Umbilical cord (tissue), 2 donors: Measurements from ENCODE around the gene MED17. TPM values are rescaled to one million over a fixed set of nuclear protein-coding genes. Genes with fewer than 3 reads are reported as not detected.
A peak's percentile ranks its signal among the peaks of the same experiment; 100 is the strongest.

Source experiments
- DNase-seq: peaks from one replicate; pipeline ENCODE4 v3.0.0-alpha.2; 2015; ENCODE audit warnings: low spot score
- total RNA-seq: library from RNA; depleted of rRNA; stranded (reverse); fragments of >200 nt; gene quantifications from one replicate; pipeline ENCODE4 v1.2.3, GENCODE V29; 2014; ENCODE audit warnings: low replicate concordance; ENCODE audit not compliant: insufficient read depth

The MED17 gene, protein sequence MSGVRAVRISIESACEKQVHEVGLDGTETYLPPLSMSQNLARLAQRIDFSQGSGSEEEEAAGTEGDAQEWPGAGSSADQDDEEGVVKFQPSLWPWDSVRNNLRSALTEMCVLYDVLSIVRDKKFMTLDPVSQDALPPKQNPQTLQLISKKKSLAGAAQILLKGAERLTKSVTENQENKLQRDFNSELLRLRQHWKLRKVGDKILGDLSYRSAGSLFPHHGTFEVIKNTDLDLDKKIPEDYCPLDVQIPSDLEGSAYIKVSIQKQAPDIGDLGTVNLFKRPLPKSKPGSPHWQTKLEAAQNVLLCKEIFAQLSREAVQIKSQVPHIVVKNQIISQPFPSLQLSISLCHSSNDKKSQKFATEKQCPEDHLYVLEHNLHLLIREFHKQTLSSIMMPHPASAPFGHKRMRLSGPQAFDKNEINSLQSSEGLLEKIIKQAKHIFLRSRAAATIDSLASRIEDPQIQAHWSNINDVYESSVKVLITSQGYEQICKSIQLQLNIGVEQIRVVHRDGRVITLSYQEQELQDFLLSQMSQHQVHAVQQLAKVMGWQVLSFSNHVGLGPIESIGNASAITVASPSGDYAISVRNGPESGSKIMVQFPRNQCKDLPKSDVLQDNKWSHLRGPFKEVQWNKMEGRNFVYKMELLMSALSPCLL
- total RNA-seq: 37.3 TPM

DNA sequence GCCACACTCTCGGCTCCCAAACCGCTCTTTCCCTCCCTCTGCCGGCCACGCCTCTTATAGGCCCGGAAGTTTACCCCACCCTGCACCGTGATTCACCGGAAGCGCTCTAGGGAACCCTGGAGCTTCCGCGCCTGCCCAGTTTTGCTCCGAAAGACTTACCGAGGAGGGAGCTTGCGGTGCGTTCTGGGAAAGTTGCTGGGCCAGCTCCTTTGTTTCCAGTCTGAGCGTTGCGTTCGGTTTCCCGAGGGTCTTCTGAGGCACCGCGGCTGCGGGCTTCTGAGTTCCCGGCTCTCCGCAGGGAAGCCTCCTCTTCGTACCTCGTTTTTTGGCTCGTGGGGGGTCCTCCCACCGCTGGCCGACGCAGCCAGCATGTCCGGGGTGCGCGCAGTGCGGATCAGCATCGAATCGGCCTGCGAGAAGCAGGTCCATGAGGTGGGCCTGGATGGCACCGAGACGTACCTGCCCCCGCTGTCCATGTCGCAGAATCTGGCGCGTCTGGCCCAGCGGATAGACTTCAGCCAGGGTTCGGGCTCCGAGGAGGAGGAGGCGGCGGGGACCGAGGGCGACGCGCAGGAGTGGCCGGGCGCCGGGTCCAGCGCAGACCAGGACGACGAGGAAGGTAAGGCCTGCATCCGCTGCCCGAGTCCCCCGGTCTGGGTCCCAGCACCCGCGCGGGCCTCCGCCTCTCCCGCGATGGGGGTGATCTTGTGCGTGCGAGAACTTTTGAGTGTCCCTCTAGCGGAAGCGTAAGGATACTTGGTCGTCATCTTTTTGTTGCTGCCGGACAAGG is at the start of gene MED17:
MED17 (plus strand) TSS at position 138 of the 790 bp plus-strand sequence; CDS start at position 370, 232 bp downstream.
- DNase-seq: peak; percentile 97

GRCh38 chr11:93734427-93735222 is 49.5 kb upstream of the MED17 start:
- no peak for DNase-seq

DNA sequence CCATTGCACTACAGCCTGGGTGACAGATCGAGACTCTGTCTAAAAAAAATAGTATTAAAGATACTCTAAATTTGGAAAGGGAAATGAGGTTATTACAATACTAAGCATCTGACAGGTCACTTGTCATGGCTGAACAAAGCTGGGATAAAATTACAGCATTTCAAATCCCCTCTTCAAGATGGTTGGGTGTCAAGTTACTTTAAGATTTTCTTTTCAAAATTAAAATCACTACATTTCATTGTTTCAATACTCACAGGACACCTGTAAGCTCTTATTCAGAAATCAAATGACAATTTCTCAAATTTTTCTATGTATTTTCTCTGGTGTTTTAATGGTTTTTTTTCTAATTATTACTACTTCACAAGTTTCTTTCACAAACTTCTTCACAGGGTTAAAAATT is 48.5 kb upstream of the MED17 start:
- DNase-seq: no peak

GRCh38 chr11:93736129-93736528 is 48.0 kb upstream of the MED17 start:
- DNase-seq: no peak

DNA sequence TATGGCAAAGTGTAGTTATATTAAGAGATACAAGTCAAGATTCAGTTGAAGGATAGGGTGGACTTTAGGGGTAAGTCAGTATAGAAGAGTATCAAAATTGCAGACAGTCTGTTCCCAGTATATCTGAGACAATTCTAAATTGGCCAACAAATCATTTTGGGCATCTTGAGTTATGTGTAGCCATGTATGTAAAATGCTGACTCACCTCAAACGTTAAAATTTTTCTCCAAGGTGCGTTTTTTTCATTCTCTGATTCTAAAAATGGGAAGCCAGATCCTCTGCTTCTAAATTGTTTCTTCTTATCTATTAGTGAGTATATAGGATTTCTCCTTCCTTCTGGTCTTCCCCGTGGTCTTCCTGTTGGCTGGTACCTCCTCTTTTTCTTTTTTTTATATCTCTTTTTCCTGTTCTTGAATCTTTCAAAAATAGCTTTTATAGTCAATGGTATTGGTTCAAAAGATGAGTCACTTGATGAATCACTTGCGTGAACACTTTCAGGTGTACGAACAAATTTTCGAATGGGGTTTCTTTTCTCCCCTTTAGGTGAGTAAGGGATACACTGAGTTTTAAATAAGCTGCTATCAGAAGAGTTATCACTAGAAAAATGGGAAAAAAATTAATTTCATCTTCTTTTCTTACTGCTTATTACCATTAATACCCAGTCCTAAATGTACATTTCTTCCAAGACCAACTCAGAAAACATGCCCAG is 46.0 kb upstream of the MED17 start:
- no peak for DNase-seq

DNA sequence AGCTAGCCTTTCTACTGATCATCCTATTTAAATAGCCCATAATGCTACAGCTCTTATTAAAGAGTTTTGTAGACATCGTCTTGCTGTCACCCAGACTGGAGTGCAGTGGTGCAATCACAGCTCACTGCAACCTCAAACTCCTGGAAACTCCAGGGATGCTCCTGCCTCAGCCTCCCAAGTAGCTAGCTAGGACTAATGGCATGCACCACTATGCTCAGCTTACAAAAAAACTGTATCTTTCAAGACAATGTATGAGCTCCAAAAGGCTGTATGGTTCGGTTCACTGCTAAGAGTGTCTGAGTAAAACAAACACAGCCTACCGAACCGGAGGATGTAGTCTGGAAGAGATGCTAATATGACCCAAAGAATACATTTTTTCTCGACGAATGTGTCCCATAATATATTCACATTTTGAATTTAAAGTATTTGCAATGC is 45.4 kb upstream of the MED17 start:
- no peak for DNase-seq

- peak; percentile 43 for DNase-seq
Measured at GRCh38 chr11:93740031-93740729, 43.9 kb upstream of the MED17 start.

DNA sequence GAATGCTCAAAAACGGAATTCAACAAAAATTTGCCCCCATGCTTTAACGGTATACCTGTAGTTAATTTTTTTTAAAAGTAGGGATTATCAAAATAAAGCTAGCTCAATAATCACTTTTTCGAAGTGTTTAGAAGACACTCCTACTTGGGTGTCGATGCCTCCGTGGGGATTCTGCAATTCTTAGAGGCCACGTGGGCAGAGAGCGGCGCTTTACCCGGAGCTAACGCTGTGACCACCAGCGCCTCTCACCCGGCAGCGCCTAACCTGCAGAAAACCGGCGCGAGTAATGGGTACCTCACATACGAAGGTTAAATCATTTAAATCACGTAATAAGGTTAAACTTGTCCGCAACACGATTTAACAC is 43.4 kb upstream of the MED17 start:
- DNase-seq: peak; percentile 73

DNA sequence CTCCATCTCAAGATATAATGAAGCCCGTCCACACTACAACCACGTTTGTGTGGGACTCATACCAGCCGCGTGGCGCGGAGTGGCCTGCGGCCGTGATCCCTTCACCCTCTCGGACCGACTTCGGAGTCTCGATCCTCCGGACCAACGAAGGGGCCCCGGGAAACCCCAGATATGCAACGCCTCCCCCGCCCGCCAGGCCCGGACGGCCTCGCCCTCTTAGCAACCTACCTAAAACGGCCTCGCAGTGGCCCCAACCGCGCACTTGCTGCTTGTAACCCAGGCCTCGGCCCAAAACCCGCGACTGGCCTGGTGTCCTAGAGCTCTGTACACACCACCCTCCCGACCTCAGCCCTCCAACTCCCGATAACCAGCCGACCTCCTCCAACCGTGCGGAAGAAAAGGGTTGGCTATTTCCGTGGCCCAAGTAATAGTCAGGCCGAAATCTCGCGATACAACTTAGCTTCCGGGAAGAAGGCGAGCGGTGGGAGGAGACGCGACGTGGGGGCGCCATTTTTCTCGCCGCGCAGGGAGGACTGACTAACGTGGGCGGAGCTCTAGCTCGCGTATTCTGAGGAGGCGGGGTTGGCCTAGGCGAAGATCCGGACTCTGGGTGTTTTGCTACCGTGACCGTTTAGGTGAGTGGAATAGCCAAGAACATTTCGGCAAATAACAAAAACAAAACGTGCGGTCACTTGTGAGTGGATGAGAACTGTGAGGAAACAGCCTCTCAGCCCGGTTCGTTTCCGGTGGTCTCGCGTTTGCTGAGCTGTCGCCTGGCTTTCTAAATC is 42.8 kb upstream of the MED17 start, which contains the start of the genes C11orf54 and TAF1D:
C11orf54 (plus strand) TSS at position 579 of the 788 bp plus-strand sequence. CDS start 5,722 bp downstream, outside the sequence.
TAF1D (minus strand) TSS at position 402 of the 788 bp plus-strand sequence. CDS start 2,191 bp downstream, outside the sequence.
- DNase-seq: peak; percentile 99

DNA sequence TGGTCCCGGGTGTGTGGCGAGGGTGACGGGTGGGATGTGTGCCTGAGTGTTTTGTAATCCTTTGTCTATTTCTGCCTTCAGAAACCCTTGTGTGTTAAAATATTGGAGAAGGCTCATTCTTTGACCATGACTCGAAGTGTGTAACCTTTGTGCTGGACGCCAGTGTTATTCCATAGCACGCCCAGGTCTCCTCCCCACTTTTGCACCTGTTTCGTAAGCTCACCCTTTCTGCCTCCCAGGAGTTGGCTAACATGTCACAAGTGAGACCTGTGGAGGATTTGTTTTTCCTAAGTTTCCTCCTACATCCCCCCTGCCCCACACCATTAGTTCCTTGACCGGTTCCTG is 42.2 kb upstream of the MED17 start:
- DNase-seq: no peak

DNA sequence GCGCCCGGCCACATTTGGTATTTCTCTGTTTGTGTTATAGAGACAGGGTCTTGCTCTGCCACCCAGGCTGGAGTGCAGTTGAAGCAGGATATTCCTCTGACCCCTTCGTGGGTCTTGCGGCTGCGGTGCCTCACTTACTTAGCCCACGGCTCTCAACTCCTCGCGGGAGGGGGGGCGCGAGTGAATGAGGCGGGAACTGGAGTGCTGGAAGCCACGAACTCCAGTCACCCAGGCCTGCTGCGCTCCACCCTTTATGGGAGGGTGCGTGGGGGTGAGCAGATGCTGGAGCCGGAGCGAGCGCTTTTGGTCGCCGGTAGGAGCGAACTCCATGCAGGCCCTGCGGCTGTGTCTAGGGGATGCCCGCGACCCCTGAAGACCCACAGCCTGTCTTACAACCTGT is 40.8 kb upstream of the MED17 start:
- DNase-seq: no peak

DNA sequence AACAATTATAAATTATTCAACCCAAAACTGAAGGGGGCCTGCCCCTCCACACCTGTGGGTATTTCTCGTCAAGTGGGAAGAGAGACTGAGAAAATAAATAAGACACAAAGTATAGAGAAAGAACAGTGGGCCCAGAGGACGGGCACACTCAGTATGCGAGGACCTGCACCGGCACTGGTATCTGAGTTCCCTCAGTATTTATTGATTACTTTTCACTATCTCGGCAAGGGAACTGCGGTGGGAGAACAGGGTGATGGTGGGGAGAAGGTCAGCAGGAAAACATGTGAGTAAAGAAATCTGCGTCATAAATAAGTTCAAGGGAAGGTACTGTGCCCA is 39.4 kb upstream of the MED17 start:
- no peak for DNase-seq

DNA sequence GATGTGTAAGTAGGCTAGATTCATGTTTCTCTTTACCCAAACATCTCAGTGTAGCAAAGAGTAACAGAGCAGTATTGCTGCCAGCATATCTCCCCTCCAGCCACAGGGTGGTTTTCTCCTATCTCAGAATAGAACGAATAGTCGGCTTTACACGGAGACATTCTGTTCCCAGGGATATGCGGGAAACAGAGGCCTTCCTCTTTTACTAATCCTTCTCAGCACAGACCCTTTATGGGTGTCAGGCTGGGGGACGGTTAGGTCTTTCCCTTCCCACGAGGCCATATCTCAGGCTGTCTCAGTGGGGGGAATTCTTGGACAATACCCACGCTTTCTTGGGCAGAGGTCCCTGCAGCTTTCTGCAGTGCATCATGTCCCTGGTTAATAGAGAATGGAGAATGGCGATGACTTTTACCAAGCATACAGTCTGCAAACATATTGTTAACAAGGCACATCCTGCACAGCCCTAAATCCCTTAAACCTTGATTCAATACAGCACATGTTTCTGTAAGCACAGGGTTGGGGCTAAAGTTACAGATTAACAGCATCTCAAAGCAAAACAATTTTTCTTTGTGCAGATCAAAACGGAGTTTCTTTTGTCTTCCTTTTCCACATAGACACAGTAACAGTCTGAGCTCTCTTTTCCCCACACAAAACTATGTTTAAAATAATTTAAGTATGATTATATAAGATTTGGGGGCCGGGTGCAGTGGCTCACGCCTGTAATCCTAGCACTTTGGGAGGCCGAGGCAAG is 38.9 kb upstream of the MED17 start:
- peak; percentile 47 for DNase-seq

- no peak for DNase-seq
Measured at GRCh38 chr11:93746101-93746500, 38.0 kb upstream of the MED17 start.

DNA sequence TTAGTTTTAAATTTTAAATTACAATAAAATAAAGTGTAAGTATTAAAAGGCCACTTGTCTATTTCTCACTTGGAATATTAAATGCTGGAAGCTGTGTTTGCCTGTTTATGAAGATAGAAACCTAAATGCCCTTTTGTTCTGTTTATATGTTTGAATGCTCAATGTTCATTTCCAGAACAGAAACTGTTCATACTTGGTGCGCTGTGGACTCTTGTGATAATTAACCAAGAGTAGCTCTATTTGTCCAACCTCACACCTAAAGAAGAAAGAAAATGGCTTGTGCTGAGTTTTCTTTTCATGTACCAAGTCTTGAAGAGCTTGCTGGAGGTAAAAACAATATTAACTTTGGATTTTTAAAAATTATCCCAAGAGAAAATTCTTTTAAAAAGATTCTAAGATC is 37.0 kb upstream of the MED17 start:
- no peak for DNase-seq

DNA sequence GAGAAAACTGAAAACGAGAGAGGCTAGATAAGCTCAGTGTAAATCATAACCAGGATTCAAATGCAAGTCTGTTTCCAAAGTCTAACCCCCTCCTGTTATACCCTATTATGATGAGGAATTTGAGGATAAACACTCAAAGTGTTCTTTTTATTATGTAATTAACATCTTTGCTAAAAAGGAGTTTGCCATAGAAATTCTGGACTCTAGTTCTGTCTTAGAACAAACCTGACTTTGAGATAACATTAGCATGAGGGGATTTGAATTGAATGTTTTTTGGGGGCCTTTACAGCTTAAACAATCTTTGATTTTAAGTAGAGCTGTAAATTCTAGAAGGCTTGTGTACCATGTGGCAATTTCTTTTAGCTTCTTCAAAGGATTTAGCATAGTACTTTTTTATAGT is 33.1 kb upstream of the MED17 start:
- DNase-seq: no peak

DNA sequence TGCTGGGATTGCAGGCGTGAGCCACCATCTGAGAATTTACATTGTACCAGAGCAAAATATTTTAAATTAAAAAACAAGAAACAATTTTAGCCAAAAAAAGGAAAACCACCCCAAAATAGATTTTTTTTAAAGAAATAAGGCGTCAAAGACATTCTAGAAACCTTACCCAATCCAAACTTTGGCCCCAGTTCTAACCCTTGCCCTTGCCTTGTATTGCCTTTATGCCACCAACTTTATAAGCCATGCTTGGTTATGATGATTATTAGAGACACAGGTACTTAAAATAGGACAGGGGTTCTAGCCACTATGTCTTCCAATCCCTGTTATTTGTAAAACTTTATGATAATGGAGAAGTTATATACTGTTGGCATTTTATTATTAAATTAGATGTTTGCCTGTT is 30.8 kb upstream of the MED17 start:
- no peak for DNase-seq

GRCh38 chr11:93756748-93757147 is 27.3 kb upstream of the MED17 start:
- no peak for DNase-seq

- no peak for DNase-seq
Measured at GRCh38 chr11:93757301-93757700, 26.8 kb upstream of the MED17 start.
